ENCODE data around the gene KLHDC3.

KLHDC3 gene

GRCh38 chr6:42984001-42984923 lies 29.8 kb upstream of the KLHDC3 start, which contains the start of gene PPP2R5D:
Gene PPP2R5D (plus strand): TSS chr6:42984570. CDS start chr6:42984678, 108 bp downstream.
- Histone ChIP-seq H3K79me1 (ENCODE audit: low read depth, low read length) (peaks cover 3% of the 10 kb centered on the region), H3K27me3 (ENCODE audit: control insufficient read depth in 3 of 3, insufficient read depth in 3 of 3, low read depth in 1 of 3, low read length in 3 of 3) (no peaks in the 10 kb centered on the region), H3K27ac (replicated peaks; ENCODE audit: low read length) (peak within 1 kb of the TSS; percentile 86), H3K4ac (ENCODE audit: low read length) (no peak within 1 kb of the TSS), H2BK15ac (ENCODE audit: low read length) (no peak within 1 kb of the TSS), H4K8ac (ENCODE audit: low read depth, low read length) (no peak within 1 kb of the TSS), H3K9me3 (replicated peaks in 1 of 2; ENCODE audit: control insufficient read depth in 2 of 2, insufficient read depth in 1 of 2, low read depth in 1 of 2, low read length in 2 of 2) (no peaks in the 10 kb centered on the region), H3K4me1 (ENCODE audit: control insufficient read depth in 2 of 2, insufficient read depth in 1 of 2, low read depth in 1 of 2, low read length in 2 of 2) (peaks cover 8% of the 10 kb centered on the region in 2 donors), H3K36me3 (replicated peaks in 1 of 2; ENCODE audit: control insufficient read depth in 2 of 2, insufficient read depth in 2 of 2, low read length in 2 of 2) (peaks cover 5 to 29% of the 10 kb centered on the region in 2 donors), H3K18ac (ENCODE audit: low read length) (peak within 1 kb of the TSS; percentile 95), H3K4me3 (ENCODE audit: low read length in 2 of 2) (peak within 1 kb of the TSS; percentile 64 to 91), H3K9ac (ENCODE audit: low read depth, low read length, poor library complexity) (peak within 1 kb of the TSS; percentile 85), H2BK12ac (ENCODE audit: low read length) (no peak within 1 kb of the TSS), H2BK120ac (ENCODE audit: low read depth, low read length) (no peak within 1 kb of the TSS), H3K4me2 (ENCODE audit: insufficient read depth, low read length, poor library complexity, severe bottlenecking) (peak within 1 kb of the TSS; percentile 73), H2BK5ac (ENCODE audit: low read length) (peak within 1 kb of the TSS; percentile 1), H4K91ac (ENCODE audit: low read depth, low read length, poor library complexity) (no peak within 1 kb of the TSS), H2AK5ac (ENCODE audit: low read depth, low read length) (peak within 1 kb of the TSS; percentile 67), H2AFZ (ENCODE audit: low read length) (peak within 1 kb of the TSS; percentile 94), H3K14ac (ENCODE audit: low read length) (peak within 1 kb of the TSS; percentile 65), H3K23ac (ENCODE audit: low read depth, low read length, poor library complexity) (peak within 1 kb of the TSS; percentile 66)
- WGBS, 2 donors (ENCODE audit: extremely low coverage in 2 of 2, insufficient read length in 2 of 2, insufficient replicate concordance in 1 of 2), result no CpG with 5 or more reads among the region's 59 CpGs
- DNase-seq (ENCODE audit: low spot score), result peak; percentile 98

- Histone ChIP-seq H3K27ac (replicated peaks; ENCODE audit: low read length) (no peak overlapping the region), H4K8ac (ENCODE audit: low read depth, low read length) (no peak overlapping the region)
Observed at GRCh38 chr6:42984924-42985475, 29.0 kb upstream of the KLHDC3 start.

GRCh38 chr6:42987533-42988451 lies 26.3 kb upstream of the KLHDC3 start:
- no peak overlapping the region for H2AFZ ChIP-seq (ENCODE audit: low read length)
- peaks cover 11 to 56% of the 10 kb centered on the region in 2 donors for H3K36me3 ChIP-seq (replicated peaks in 1 of 2; ENCODE audit: control insufficient read depth in 2 of 2, insufficient read depth in 2 of 2, low read length in 2 of 2)
- H3K9ac ChIP-seq (ENCODE audit: low read depth, low read length, poor library complexity), result no peak overlapping the region
- H3K79me1 ChIP-seq (ENCODE audit: low read depth, low read length), result peaks cover 3% of the 10 kb centered on the region
- H2BK5ac ChIP-seq (ENCODE audit: low read length), result no peak overlapping the region
- no peak overlapping the region for H4K8ac ChIP-seq (ENCODE audit: low read depth, low read length)
- peaks cover 6% of the 10 kb centered on the region in 2 donors for H3K4me1 ChIP-seq (ENCODE audit: control insufficient read depth in 2 of 2, insufficient read depth in 1 of 2, low read depth in 1 of 2, low read length in 2 of 2)
- no peaks in the 10 kb centered on the region for H3K9me3 ChIP-seq (replicated peaks in 1 of 2; ENCODE audit: control insufficient read depth in 2 of 2, insufficient read depth in 1 of 2, low read depth in 1 of 2, low read length in 2 of 2)
- no peak overlapping the region for H3K27ac ChIP-seq (replicated peaks; ENCODE audit: low read length)
- no peak overlapping the region for H2BK15ac ChIP-seq (ENCODE audit: low read length)
- WGBS, 2 donors (ENCODE audit: extremely low coverage in 2 of 2, insufficient read length in 2 of 2, insufficient replicate concordance in 1 of 2), result no CpG with 5 or more reads among the region's 5 CpGs
- H3K18ac ChIP-seq (ENCODE audit: low read length), result no peak overlapping the region
- H2BK120ac ChIP-seq (ENCODE audit: low read depth, low read length), result no peak overlapping the region
- no peak overlapping the region for H2BK12ac ChIP-seq (ENCODE audit: low read length)
- H3K4me3 ChIP-seq (ENCODE audit: low read length in 2 of 2), result no peak overlapping the region
- H3K14ac ChIP-seq (ENCODE audit: low read length), result no peak overlapping the region
- no peak overlapping the region for H2AK5ac ChIP-seq (ENCODE audit: low read depth, low read length)
- no peak overlapping the region for H3K4ac ChIP-seq (ENCODE audit: low read length)
- no peak overlapping the region for H4K91ac ChIP-seq (ENCODE audit: low read depth, low read length, poor library complexity)
- no peak for DNase-seq (ENCODE audit: low spot score)
- H3K27me3 ChIP-seq (ENCODE audit: control insufficient read depth in 3 of 3, insufficient read depth in 3 of 3, low read depth in 1 of 3, low read length in 3 of 3), result no peaks in the 10 kb centered on the region
- no peak overlapping the region for H3K23ac ChIP-seq (ENCODE audit: low read depth, low read length, poor library complexity)
- H3K4me2 ChIP-seq (ENCODE audit: insufficient read depth, low read length, poor library complexity, severe bottlenecking), result no peak overlapping the region

More at GRCh38 chr6:42984924-42985475, 29.0 kb upstream of the KLHDC3 start:
- H2BK15ac ChIP-seq (ENCODE audit: low read length), result no peak overlapping the region
- peaks cover 3% of the 10 kb centered on the region for H3K79me1 ChIP-seq (ENCODE audit: low read depth, low read length)
- peaks cover 6% of the 10 kb centered on the region in 2 donors for H3K4me1 ChIP-seq (ENCODE audit: control insufficient read depth in 2 of 2, insufficient read depth in 1 of 2, low read depth in 1 of 2, low read length in 2 of 2)
- peaks cover 11 to 37% of the 10 kb centered on the region in 2 donors for H3K36me3 ChIP-seq (replicated peaks in 1 of 2; ENCODE audit: control insufficient read depth in 2 of 2, insufficient read depth in 2 of 2, low read length in 2 of 2)
- no CpG with 5 or more reads among the region's 13 CpGs for WGBS, 2 donors (ENCODE audit: extremely low coverage in 2 of 2, insufficient read length in 2 of 2, insufficient replicate concordance in 1 of 2)
- peak overlapping the region; percentile 67 for H2AK5ac ChIP-seq (ENCODE audit: low read depth, low read length)
- no peak overlapping the region for H3K4ac ChIP-seq (ENCODE audit: low read length)
- no peak overlapping the region for H2BK12ac ChIP-seq (ENCODE audit: low read length)
- peak overlapping the region; percentile 34 for H3K23ac ChIP-seq (ENCODE audit: low read depth, low read length, poor library complexity)
- no peak overlapping the region for H2BK120ac ChIP-seq (ENCODE audit: low read depth, low read length)
- no peak overlapping the region for H4K91ac ChIP-seq (ENCODE audit: low read depth, low read length, poor library complexity)
- peak overlapping the region; percentile 65 for H3K14ac ChIP-seq (ENCODE audit: low read length)
- no peaks in the 10 kb centered on the region for H3K27me3 ChIP-seq (ENCODE audit: control insufficient read depth in 3 of 3, insufficient read depth in 3 of 3, low read depth in 1 of 3, low read length in 3 of 3)
- H2BK5ac ChIP-seq (ENCODE audit: low read length), result no peak overlapping the region
- H2AFZ ChIP-seq (ENCODE audit: low read length), result peak overlapping the region; percentile 94
- no peak for DNase-seq (ENCODE audit: low spot score)
- peak overlapping the region; percentile 85 for H3K9ac ChIP-seq (ENCODE audit: low read depth, low read length, poor library complexity)
- peak overlapping the region; percentile 66 for H3K4me2 ChIP-seq (ENCODE audit: insufficient read depth, low read length, poor library complexity, severe bottlenecking)
- H3K18ac ChIP-seq (ENCODE audit: low read length), result peak overlapping the region; percentile 95
- no peaks in the 10 kb centered on the region for H3K9me3 ChIP-seq (replicated peaks in 1 of 2; ENCODE audit: control insufficient read depth in 2 of 2, insufficient read depth in 1 of 2, low read depth in 1 of 2, low read length in 2 of 2)
- peak overlapping the region; percentile 64 to 91 for H3K4me3 ChIP-seq (ENCODE audit: low read length in 2 of 2)

Data from neuronal stem cell (in vitro differentiated cells).